Mesenchymal stem cell (in vitro differentiated cells and primary cell): ENCODE measurements around the gene PLSCR2.
A peak's percentile ranks its signal among the peaks of the same experiment; 100 is the strongest.
"Not testable (repeated sequence)": the region's sequence is repeated elsewhere in the genome, so short reads cannot be mapped to it uniquely, and the experiment has no call there.

Source experiments
- DNase-seq: peaks from one replicate; pipeline ENCODE4 v3.0.0-alpha.2; 2013
- H2AFZ ChIP-seq: one replicate; pipeline ENCODE4 v1.6.1; 2013; ENCODE audit warnings: low read depth, mild to moderate bottlenecking, control low read depth, inconsistent platforms, low read length, moderate library complexity
- H2AK5ac ChIP-seq: 2 replicates; pipeline ENCODE4 v1.6.1; 2013; ENCODE audit warnings: low read length, moderate library complexity, mild to moderate bottlenecking, inconsistent platforms; ENCODE audit not compliant: severe bottlenecking
- H2BK120ac ChIP-seq: one replicate; pipeline ENCODE4 v1.6.1; 2013; ENCODE audit warnings: low read depth, mild to moderate bottlenecking, inconsistent platforms, low read length, moderate library complexity
- H2BK12ac ChIP-seq, 2 experiments: one replicate each; pipeline ENCODE4 v1.6.1; 2013; ENCODE audit warnings: inconsistent platforms in 2 of 2, low read length in 2 of 2, mild to moderate bottlenecking in 2 of 2, moderate library complexity in 2 of 2, control low read depth in 1 of 2
- H2BK15ac ChIP-seq: one replicate; pipeline ENCODE4 v1.6.1; 2013; ENCODE audit warnings: mild to moderate bottlenecking, low read depth, inconsistent platforms; ENCODE audit not compliant: poor library complexity, severe bottlenecking
- H2BK5ac ChIP-seq: 2 replicates; pipeline ENCODE4 v1.6.1; 2013; ENCODE audit warnings: low read depth, mild to moderate bottlenecking, low read length, control low read depth, inconsistent platforms; ENCODE audit not compliant: poor library complexity, severe bottlenecking
- H3K14ac ChIP-seq, 2 experiments: one replicate each; pipeline ENCODE4 v1.6.1; 2013; ENCODE audit warnings: inconsistent platforms in 2 of 2, low read length in 2 of 2, control low read depth in 1 of 2, mild to moderate bottlenecking in 1 of 2, moderate library complexity in 1 of 2
- H3K18ac ChIP-seq, 2 experiments: one replicate each; pipeline ENCODE4 v1.6.1; 2013; ENCODE audit warnings: inconsistent platforms in 2 of 2, low read length in 2 of 2, control low read depth in 1 of 2, low read depth in 1 of 2, mild to moderate bottlenecking in 1 of 2
- H3K23ac ChIP-seq, 2 experiments: one replicate each; pipeline ENCODE4 v1.6.1; 2013; ENCODE audit warnings: inconsistent platforms in 2 of 2, low read length in 2 of 2, mild to moderate bottlenecking in 2 of 2, moderate library complexity in 2 of 2, control low read depth in 1 of 2
- H3K27ac ChIP-seq: 2 replicates; pipeline ENCODE4 v1.5.1; 2013; ENCODE audit warnings: mild to moderate bottlenecking, moderate library complexity, low read length, control low read depth, inconsistent platforms; ENCODE audit not compliant: poor library complexity, severe bottlenecking
- H3K27me3 ChIP-seq, 2 experiments: 2 replicates each; pipeline versions ENCODE4 v1.6.1 to v1.7.0; 2013; ENCODE audit warnings: low read length in 2 of 2, mild to moderate bottlenecking in 2 of 2, moderate library complexity in 2 of 2, control low read depth in 1 of 2, inconsistent platforms in 1 of 2; ENCODE audit not compliant: control insufficient read depth in 1 of 2, insufficient read depth in 1 of 2
- H3K36me3 ChIP-seq, 2 experiments: 2 replicates each; pipeline versions ENCODE4 v1.6.1 to v1.7.0; 2013; ENCODE audit warnings: low read length in 2 of 2, control low read depth in 1 of 2, inconsistent platforms in 1 of 2, low read depth in 1 of 2, mild to moderate bottlenecking in 1 of 2; ENCODE audit not compliant: insufficient read depth in 2 of 2, control insufficient read depth in 1 of 2
- H3K4ac ChIP-seq, 2 experiments: one replicate each; pipeline ENCODE4 v1.6.1; 2013; ENCODE audit warnings: inconsistent platforms in 2 of 2, low read length in 2 of 2, mild to moderate bottlenecking in 2 of 2, moderate library complexity in 2 of 2, control low read depth in 1 of 2, low read depth in 1 of 2
- H3K4me1 ChIP-seq: 2 replicates; pipeline ENCODE4 v1.6.1; 2013; ENCODE audit warnings: low read depth, low read length, control low read depth; ENCODE audit not compliant: control insufficient read depth, insufficient read depth
- H3K4me2 ChIP-seq: 2 replicates; pipeline ENCODE4 v1.6.1; 2013; ENCODE audit warnings: low read length, mild to moderate bottlenecking, inconsistent platforms; ENCODE audit not compliant: poor library complexity, severe bottlenecking
- H3K4me3 ChIP-seq, 2 experiments: 2 replicates each; pipeline versions ENCODE4 v1.5.1 to v1.7.0; 2013; ENCODE audit warnings: low read length in 2 of 2, mild to moderate bottlenecking in 2 of 2, control low read depth in 1 of 2, low read depth in 1 of 2; ENCODE audit not compliant: insufficient read depth in 1 of 2
- H3K79me1 ChIP-seq: replicated peaks from 2 replicates; pipeline ENCODE4 v1.6.1; 2013; ENCODE audit warnings: mild to moderate bottlenecking, control low read depth, low read length, inconsistent platforms; ENCODE audit not compliant: poor library complexity, severe bottlenecking
- H3K9ac ChIP-seq: 2 replicates; pipeline ENCODE4 v1.7.0; 2013; ENCODE audit warnings: mild to moderate bottlenecking, low read length, moderate library complexity
- H3K9me3 ChIP-seq: 2 replicates; pipeline ENCODE4 v1.7.0; 2013; ENCODE audit warnings: mild to moderate bottlenecking, low read length; ENCODE audit not compliant: control insufficient read depth
- H4K8ac ChIP-seq: one replicate; pipeline ENCODE4 v1.6.1; 2013; ENCODE audit warnings: inconsistent platforms, mild to moderate bottlenecking, low read length, moderate library complexity
- H4K91ac ChIP-seq: one replicate; pipeline ENCODE4 v1.6.1; 2013; ENCODE audit warnings: mild to moderate bottlenecking, low read length, inconsistent platforms
- WGBS: methylation state at CpG from one replicate; pipeline ENCODE4 v1.1.7; 2013; ENCODE audit warnings: mixed read lengths; 5-methylcytosine and 5-hydroxymethylcytosine counted together

Gene PLSCR2

GRCh38 chr3:146440310-146440709 lies 29.1 kb downstream of the PLSCR2 start:
- not testable (repeated sequence) for H3K4me3 ChIP-seq, H4K8ac ChIP-seq, H3K23ac ChIP-seq, H3K36me3 ChIP-seq, H3K4me1 ChIP-seq, H2BK12ac ChIP-seq, H3K27me3 ChIP-seq, H2BK15ac ChIP-seq, H2BK120ac ChIP-seq, H3K9me3 ChIP-seq, H2BK5ac ChIP-seq, H3K4me2 ChIP-seq, H4K91ac ChIP-seq, DNase-seq, H3K27ac ChIP-seq, H3K9ac ChIP-seq, H3K18ac ChIP-seq, H3K4ac ChIP-seq, H2AFZ ChIP-seq, H3K79me1 ChIP-seq, H2AK5ac ChIP-seq
- 92% methylated on average over 4 of the region's 5 CpGs for WGBS
- peak overlapping the region in 1 of 2 experiments; percentile 84 for H3K14ac ChIP-seq

GRCh38 chr3:146432066-146432465 lies 37.3 kb downstream of the PLSCR2 start:
- Histone ChIP-seq H2BK5ac (no peak overlapping the region), H3K27ac (no peak overlapping the region)
- 88% methylated on average over 1 of the region's 1 CpG for WGBS

GRCh38 chr3:146431240-146431639 lies 38.1 kb downstream of the PLSCR2 start:
- H3K27me3 ChIP-seq = no peaks in the 10 kb centered on the region
- H2AK5ac ChIP-seq = no peak overlapping the region
- H2BK15ac ChIP-seq = no peak overlapping the region
- H2BK120ac ChIP-seq = no peak overlapping the region
- H3K23ac ChIP-seq = no peak overlapping the region
- H3K36me3 ChIP-seq = no peaks in the 10 kb centered on the region
- H2BK5ac ChIP-seq = no peak overlapping the region
- no peak overlapping the region for H4K91ac ChIP-seq
- no peak overlapping the region for H3K14ac ChIP-seq
- no peaks in the 10 kb centered on the region for H3K4me1 ChIP-seq
- H4K8ac ChIP-seq = no peak overlapping the region
- H2BK12ac ChIP-seq = no peak overlapping the region
- no peak overlapping the region for H3K18ac ChIP-seq
- no peaks in the 10 kb centered on the region for H3K9me3 ChIP-seq
- H3K4me3 ChIP-seq = no peak overlapping the region
- no peaks in the 10 kb centered on the region for H3K79me1 ChIP-seq
- H3K27ac ChIP-seq = no peak overlapping the region
- DNase-seq = peak; percentile 14
- H3K9ac ChIP-seq = no peak overlapping the region
- H3K4ac ChIP-seq = no peak overlapping the region
- no peak overlapping the region for H2AFZ ChIP-seq
- H3K4me2 ChIP-seq = no peak overlapping the region

More at GRCh38 chr3:146432066-146432465, 37.3 kb downstream of the PLSCR2 start:
- H3K9me3 ChIP-seq = no peaks in the 10 kb centered on the region
- DNase-seq = no peak
- no peak overlapping the region for H2AK5ac ChIP-seq
- H2BK12ac ChIP-seq = no peak overlapping the region
- H2AFZ ChIP-seq = no peak overlapping the region
- H3K14ac ChIP-seq = no peak overlapping the region
- H3K36me3 ChIP-seq = no peaks in the 10 kb centered on the region
- H3K4ac ChIP-seq = no peak overlapping the region
- no peak overlapping the region for H4K8ac ChIP-seq
- no peak overlapping the region for H3K18ac ChIP-seq
- no peak overlapping the region for H4K91ac ChIP-seq
- no peaks in the 10 kb centered on the region for H3K27me3 ChIP-seq
- no peak overlapping the region for H3K4me2 ChIP-seq
- no peak overlapping the region for H3K9ac ChIP-seq
- H3K4me3 ChIP-seq = no peak overlapping the region
- no peaks in the 10 kb centered on the region for H3K4me1 ChIP-seq
- H3K23ac ChIP-seq = no peak overlapping the region
- no peaks in the 10 kb centered on the region for H3K79me1 ChIP-seq
- no peak overlapping the region for H2BK120ac ChIP-seq
- no peak overlapping the region for H2BK15ac ChIP-seq

- no peak overlapping the region for H3K4me2 ChIP-seq
- H2BK5ac ChIP-seq = no peak overlapping the region
- no peaks in the 10 kb centered on the region for H3K9me3 ChIP-seq
- no peak for DNase-seq
- no peak overlapping the region for H2BK15ac ChIP-seq
- H3K36me3 ChIP-seq = no peaks in the 10 kb centered on the region
- no peak overlapping the region for H2AK5ac ChIP-seq
- 92% methylated on average over 1 of the region's 1 CpG for WGBS
- no peak overlapping the region for H3K4ac ChIP-seq
- H3K79me1 ChIP-seq = no peaks in the 10 kb centered on the region
- no peaks in the 10 kb centered on the region for H3K27me3 ChIP-seq
- no peak overlapping the region for H3K4me3 ChIP-seq
- H2BK12ac ChIP-seq = no peak overlapping the region
- no peak overlapping the region for H4K91ac ChIP-seq
- H3K27ac ChIP-seq = no peak overlapping the region
- no peak overlapping the region for H4K8ac ChIP-seq
- H2AFZ ChIP-seq = no peak overlapping the region
- H3K4me1 ChIP-seq = no peaks in the 10 kb centered on the region
- H2BK120ac ChIP-seq = no peak overlapping the region
- H3K9ac ChIP-seq = no peak overlapping the region
- no peak overlapping the region for H3K14ac ChIP-seq
- H3K23ac ChIP-seq = no peak overlapping the region
- H3K18ac ChIP-seq = no peak overlapping the region
Measured at GRCh38 chr3:146425341-146425740, 44.0 kb downstream of the PLSCR2 start.
